Suprapubic skin (tissue), 4 donors: ENCODE results near the gene CKM. TPM values are rescaled to one million over a fixed set of nuclear protein-coding genes. Genes with fewer than 3 reads are reported as not detected.

Source experiments
- DNase-seq, 2 donors: peaks; one replicate each; pipeline ENCODE4 v3.0.0-alpha.2; 2019; ENCODE audit warnings: low spot score in 2 of 2
- H3K27ac ChIP-seq: fragments of 200-600 bp; sonication (generic); one replicate; pipeline ENCODE4 v1.5.1; 2019
- H3K27me3 ChIP-seq: fragments of 200-600 bp; sonication (generic); one replicate; pipeline ENCODE4 v1.5.1; 2019
- H3K36me3 ChIP-seq: fragments of 200-600 bp; sonication (generic); one replicate; pipeline ENCODE4 v1.5.1; 2019
- H3K4me1 ChIP-seq: fragments of 200-600 bp; sonication (generic); one replicate; pipeline ENCODE4 v1.5.1; 2019
- H3K4me3 ChIP-seq: fragments of 200-600 bp; sonication (generic); one replicate; pipeline ENCODE4 v1.5.1; 2019; ENCODE audit warnings: mild to moderate bottlenecking
- H3K9me3 ChIP-seq: fragments of 200-600 bp; sonication (generic); one replicate; pipeline ENCODE4 v1.5.1; 2019
- EP300 ChIP-seq: sonication (generic); formaldehyde crosslinking; IDR thresholded peaks from one replicate; pipeline ENCODE4 v1.6.1; 2017; ENCODE audit warnings: antibody characterized with exemption
- POLR2A ChIP-seq, 2 donors: fragments of 450-650 bp; IDR thresholded peaks; one replicate each; pipeline ENCODE4 v1.6.1; 2017; ENCODE audit warnings: antibody characterized with exemption in 2 of 2, mild to moderate bottlenecking in 2 of 2, moderate library complexity in 2 of 2
- POLR2AphosphoS5 ChIP-seq, 3 donors: sonication (generic); formaldehyde crosslinking; IDR thresholded peaks; one replicate each; pipeline ENCODE4 v1.6.1; 2017; ENCODE audit warnings: antibody characterized with exemption in 3 of 3
- WGBS: methylation state at CpG from one replicate; pipeline ENCODE4 v1.1.5; 2018; 5-methylcytosine and 5-hydroxymethylcytosine counted together
- total RNA-seq, 4 donors: library from RNA; depleted of rRNA; stranded (reverse); fragments of >200 nt; gene quantifications; one replicate each; pipeline ENCODE4 v1.1.0, GENCODE V29; 2016
- TF ChIP-seq, protein P1 (sequence below), 2 donors: fragments of 200-600 bp in 1 of 2; fragments of 450-650 bp in 1 of 2; sonication (generic) in 1 of 2; IDR thresholded peaks; one replicate each; pipeline ENCODE4 v1.5.1; 2016 to 2019; ENCODE audit warnings: antibody characterized with exemption in 2 of 2, mild to moderate bottlenecking in 1 of 2, moderate library complexity in 1 of 2

Gene CKM
- total RNA-seq, 4 donors from 2014 or later: not detected

DNA sequence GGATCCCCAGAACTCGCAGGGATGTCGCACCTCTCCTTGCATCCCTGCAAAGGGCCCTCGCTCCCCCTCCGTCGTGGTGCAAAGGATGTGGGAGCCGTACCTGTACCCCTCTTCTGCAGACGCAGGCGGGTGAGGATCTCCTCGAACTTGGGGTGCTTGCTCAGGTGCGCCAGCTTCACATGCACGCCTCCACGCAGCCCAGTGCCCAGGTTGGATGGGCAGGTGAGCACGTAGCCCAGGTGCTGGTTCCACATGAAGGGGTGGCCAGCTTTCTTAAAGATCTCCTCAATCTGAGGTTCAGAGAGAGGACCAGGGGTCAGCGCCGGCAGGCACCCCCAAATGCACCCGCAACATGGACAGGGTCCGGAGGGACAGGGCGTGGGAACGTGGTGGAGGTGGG, 15.3 kb downstream of the CKM start:
- Histone ChIP-seq H3K36me3 (peaks cover 8% of the 10 kb centered on the region), H3K27ac (no peak overlapping the region), H3K4me3 (no peak overlapping the region), H3K4me1 (peaks cover 17% of the 10 kb centered on the region), H3K9me3 (no peaks in the 10 kb centered on the region), H3K27me3 (no peaks in the 10 kb centered on the region)
- DNase-seq: no peak
- 95% methylated on average over 11 of the region's 19 CpGs for WGBS
- TF ChIP-seq, protein P1, sequence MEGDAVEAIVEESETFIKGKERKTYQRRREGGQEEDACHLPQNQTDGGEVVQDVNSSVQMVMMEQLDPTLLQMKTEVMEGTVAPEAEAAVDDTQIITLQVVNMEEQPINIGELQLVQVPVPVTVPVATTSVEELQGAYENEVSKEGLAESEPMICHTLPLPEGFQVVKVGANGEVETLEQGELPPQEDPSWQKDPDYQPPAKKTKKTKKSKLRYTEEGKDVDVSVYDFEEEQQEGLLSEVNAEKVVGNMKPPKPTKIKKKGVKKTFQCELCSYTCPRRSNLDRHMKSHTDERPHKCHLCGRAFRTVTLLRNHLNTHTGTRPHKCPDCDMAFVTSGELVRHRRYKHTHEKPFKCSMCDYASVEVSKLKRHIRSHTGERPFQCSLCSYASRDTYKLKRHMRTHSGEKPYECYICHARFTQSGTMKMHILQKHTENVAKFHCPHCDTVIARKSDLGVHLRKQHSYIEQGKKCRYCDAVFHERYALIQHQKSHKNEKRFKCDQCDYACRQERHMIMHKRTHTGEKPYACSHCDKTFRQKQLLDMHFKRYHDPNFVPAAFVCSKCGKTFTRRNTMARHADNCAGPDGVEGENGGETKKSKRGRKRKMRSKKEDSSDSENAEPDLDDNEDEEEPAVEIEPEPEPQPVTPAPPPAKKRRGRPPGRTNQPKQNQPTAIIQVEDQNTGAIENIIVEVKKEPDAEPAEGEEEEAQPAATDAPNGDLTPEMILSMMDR (IDR thresholded peaks at IDR 0.05): no peak
- TF ChIP-seq EP300 (no peak), POLR2AphosphoS5 (IDR thresholded peaks at IDR 0.05) (no peak), POLR2A (IDR thresholded peaks at IDR 0.05) (no peak)

DNA sequence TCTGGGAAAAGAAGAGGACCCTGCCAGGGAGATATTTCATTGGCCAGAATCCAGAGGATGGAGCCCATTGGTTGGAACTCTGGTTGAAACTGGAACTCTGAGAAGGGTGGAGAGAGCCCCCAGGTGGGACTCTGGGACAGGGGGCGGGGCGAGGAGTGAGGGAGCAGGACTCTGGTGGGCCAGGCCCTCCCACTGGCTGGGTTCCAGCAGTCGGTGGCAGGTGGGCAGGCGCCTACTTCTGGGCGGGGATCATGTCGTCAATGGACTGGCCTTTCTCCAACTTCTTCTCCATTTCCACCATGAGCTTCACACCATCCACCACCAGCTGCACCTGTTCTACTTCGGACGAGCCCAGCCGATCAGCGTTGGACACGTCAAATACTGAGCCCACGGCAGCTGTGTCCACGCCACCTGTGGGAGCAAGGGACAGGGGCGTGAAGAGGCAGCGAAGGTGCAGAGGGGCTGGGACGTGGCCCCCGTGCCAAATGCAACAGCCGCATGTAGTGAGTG, 16.1 kb downstream of the CKM start:
- WGBS: 54% methylated on average over 18 of the region's 18 CpGs
- peaks cover 17% of the 10 kb centered on the region for H3K4me1 ChIP-seq
- DNase-seq: no peak
- H3K27ac ChIP-seq: no peak overlapping the region
- H3K36me3 ChIP-seq: peaks cover 14% of the 10 kb centered on the region
- TF ChIP-seq POLR2A (IDR thresholded peaks at IDR 0.05): no peak
- TF ChIP-seq, protein P1 (IDR thresholded peaks at IDR 0.05): no peak
- no peak for TF ChIP-seq POLR2AphosphoS5 (IDR thresholded peaks at IDR 0.05)
- TF ChIP-seq EP300: no peak
- H3K4me3 ChIP-seq: no peak overlapping the region
- H3K9me3 ChIP-seq: no peaks in the 10 kb centered on the region
- no peaks in the 10 kb centered on the region for H3K27me3 ChIP-seq

DNA sequence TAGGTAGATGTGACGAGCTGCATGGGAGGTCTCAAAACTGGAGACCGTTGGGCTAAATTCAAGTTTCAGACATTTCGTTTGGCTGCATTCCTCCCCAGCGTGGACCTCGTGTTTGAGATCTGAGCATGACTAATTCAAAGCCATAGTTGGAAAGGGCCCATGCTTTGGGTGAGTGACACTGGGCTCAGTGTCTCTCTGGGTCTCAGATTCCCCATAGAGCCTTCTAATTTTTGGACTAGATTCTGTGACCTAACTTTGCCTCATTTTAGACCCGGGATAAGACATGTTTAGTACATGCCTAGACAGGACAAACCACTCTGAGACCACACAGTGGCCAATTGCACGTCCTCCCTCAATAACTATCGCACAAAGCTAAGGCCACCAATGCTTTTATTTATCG, 16.6 kb downstream of the CKM start:
- TF ChIP-seq POLR2A (IDR thresholded peaks at IDR 0.05) (no peak), POLR2AphosphoS5 (IDR thresholded peaks at IDR 0.05) (no peak), EP300 (no peak)
- TF ChIP-seq, protein P1 (IDR thresholded peaks at IDR 0.05): no peak
- no peak for DNase-seq
- no peak overlapping the region for H3K4me3 ChIP-seq
- peaks cover 14% of the 10 kb centered on the region for H3K36me3 ChIP-seq
- H3K27ac ChIP-seq: no peak overlapping the region
- no peaks in the 10 kb centered on the region for H3K9me3 ChIP-seq
- no peaks in the 10 kb centered on the region for H3K27me3 ChIP-seq
- WGBS: 39% methylated on average over 9 of the region's 9 CpGs
- H3K4me1 ChIP-seq: peaks cover 17% of the 10 kb centered on the region

DNA sequence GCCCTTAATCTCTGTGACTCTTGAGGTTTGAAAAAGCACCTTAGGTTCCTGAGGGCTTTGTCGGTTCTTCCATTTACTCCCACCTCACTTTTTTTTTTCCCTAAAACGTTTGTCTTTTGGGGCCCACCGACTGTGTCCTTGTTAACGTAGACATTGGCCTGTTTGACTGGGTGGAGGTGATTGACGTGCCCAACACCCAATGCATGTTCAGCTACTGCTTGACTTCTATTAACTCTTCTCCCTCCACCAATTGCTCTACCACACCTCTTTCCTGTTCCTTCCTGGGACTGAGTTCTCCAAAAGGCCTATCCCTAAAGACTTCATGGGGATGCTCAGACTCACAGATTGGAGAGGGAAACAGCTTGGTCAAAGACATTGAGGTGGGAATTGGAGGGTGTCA, 17.3 kb downstream of the CKM start:
- DNase-seq: no peak
- Histone ChIP-seq H3K4me3 (no peak overlapping the region), H3K4me1 (peaks cover 17% of the 10 kb centered on the region), H3K36me3 (peaks cover 14% of the 10 kb centered on the region), H3K9me3 (no peaks in the 10 kb centered on the region), H3K27me3 (no peaks in the 10 kb centered on the region), H3K27ac (no peak overlapping the region)
- TF ChIP-seq POLR2AphosphoS5 (IDR thresholded peaks at IDR 0.05): no peak
- TF ChIP-seq, protein P1 (IDR thresholded peaks at IDR 0.05): no peak
- TF ChIP-seq POLR2A (IDR thresholded peaks at IDR 0.05): no peak
- no peak for TF ChIP-seq EP300
- 30% methylated on average over 5 of the region's 5 CpGs for WGBS

DNA sequence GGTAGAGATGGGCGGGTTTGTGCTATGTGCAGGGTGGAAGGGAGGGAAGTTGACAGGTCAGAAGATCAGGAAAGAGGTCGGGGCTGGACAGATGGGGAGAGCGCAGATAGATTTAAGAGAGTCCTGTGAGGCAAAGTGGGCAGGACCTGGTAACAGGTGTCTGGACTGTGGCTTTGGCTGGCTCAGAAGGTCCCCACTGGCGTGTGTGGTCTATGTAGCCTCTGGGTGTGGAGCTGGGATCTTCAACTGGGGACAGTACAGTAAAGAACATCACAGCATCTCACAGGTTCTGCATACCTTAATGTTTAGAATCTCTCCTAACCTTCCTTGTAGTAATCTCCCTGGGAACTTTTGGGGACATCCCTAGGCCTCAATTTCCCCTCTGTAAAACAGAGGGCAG, 17.7 kb downstream of the CKM start:
- Histone ChIP-seq H3K4me3 (no peak overlapping the region), H3K27me3 (no peaks in the 10 kb centered on the region), H3K9me3 (no peaks in the 10 kb centered on the region), H3K27ac (no peak overlapping the region), H3K36me3 (peaks cover 14% of the 10 kb centered on the region), H3K4me1 (peaks cover 17% of the 10 kb centered on the region)
- 61% methylated on average over 4 of the region's 4 CpGs for WGBS
- no peak for DNase-seq
- no peak for TF ChIP-seq POLR2AphosphoS5 (IDR thresholded peaks at IDR 0.05)
- TF ChIP-seq EP300: no peak
- no peak for TF ChIP-seq POLR2A (IDR thresholded peaks at IDR 0.05)
- TF ChIP-seq, protein P1 (IDR thresholded peaks at IDR 0.05): no peak
